Measurements from ENCODE around the gene KRTAP22-2. TPM values are rescaled to one million over a fixed set of nuclear protein-coding genes. Genes with fewer than 3 reads are reported as not detected.

Gene KRTAP22-2
- total RNA-seq, 4 donors from 2014 or later, result not detected

DNA sequence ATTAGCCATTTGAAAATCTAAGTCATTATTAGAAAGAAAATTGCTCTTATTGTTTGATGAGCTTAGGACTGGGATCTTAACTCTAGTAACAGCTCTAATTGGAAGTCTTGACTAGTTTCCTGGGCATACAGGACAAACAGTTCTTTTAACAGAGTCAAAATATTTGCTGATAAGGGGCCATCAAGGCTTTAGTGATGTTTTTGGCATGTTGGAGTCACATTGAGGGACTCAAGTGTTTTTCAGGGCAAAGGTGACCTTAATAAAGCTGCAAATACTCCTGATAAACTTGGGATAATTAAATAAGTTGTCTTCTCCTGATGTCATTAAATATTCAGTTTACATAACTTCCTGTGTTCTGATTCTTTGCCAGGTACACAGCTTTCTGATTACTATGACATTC, 22.6 kb downstream of the KRTAP22-2 start:
- H3K4me1 ChIP-seq, result no peaks in the 10 kb centered on the region
- intact Hi-C loops (cut with DNase I; ENCODE audit: low total_unique reads) (no loop called here), in situ Hi-C loops (cut with MboI; ENCODE audit: low pct_ligation_motif_present in 1 of 4, low pct_unique_long_range_greater_than_20kb in 1 of 4, low sequenced_read_pairs in 3 of 4) (no loop called here)
- no peak for TF ChIP-seq POLR2AphosphoS5 (IDR thresholded peaks at IDR 0.05)
- TF ChIP-seq, protein P1, sequence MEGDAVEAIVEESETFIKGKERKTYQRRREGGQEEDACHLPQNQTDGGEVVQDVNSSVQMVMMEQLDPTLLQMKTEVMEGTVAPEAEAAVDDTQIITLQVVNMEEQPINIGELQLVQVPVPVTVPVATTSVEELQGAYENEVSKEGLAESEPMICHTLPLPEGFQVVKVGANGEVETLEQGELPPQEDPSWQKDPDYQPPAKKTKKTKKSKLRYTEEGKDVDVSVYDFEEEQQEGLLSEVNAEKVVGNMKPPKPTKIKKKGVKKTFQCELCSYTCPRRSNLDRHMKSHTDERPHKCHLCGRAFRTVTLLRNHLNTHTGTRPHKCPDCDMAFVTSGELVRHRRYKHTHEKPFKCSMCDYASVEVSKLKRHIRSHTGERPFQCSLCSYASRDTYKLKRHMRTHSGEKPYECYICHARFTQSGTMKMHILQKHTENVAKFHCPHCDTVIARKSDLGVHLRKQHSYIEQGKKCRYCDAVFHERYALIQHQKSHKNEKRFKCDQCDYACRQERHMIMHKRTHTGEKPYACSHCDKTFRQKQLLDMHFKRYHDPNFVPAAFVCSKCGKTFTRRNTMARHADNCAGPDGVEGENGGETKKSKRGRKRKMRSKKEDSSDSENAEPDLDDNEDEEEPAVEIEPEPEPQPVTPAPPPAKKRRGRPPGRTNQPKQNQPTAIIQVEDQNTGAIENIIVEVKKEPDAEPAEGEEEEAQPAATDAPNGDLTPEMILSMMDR (IDR thresholded peaks at IDR 0.05), result no peak
- no peak for TF ChIP-seq POLR2A (IDR thresholded peaks at IDR 0.05)
- no peak for TF ChIP-seq EP300 (IDR thresholded peaks at IDR 0.05; ENCODE audit: low read depth)
- no peak overlapping the region for H3K27ac ChIP-seq
- H3K27me3 ChIP-seq, result no peaks in the 10 kb centered on the region
- H3K9me3 ChIP-seq, result no peaks in the 10 kb centered on the region
- DNase-seq, result no peak
- no peak overlapping the region for H3K4me3 ChIP-seq
- no peaks in the 10 kb centered on the region for H3K36me3 ChIP-seq

DNA sequence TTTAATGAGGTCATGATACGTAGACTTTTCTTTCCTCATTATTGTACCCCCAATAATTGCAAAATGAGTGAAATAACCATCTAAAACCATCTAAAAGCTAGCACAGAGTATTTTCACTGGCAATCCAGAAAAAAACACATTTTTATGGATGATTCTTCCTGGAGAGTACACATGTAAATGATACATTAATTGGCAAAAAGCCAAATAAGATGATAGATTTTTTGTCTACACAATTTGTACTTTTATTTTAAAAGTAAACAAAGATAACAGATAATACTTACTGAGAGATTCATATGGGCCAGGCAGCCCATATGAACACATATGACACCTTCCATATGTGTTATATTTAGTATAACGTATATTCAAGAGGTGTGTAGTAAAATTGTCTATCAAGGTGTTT, 26.6 kb downstream of the KRTAP22-2 start:
- DNase-seq, result no peak
- no peaks in the 10 kb centered on the region for H3K4me1 ChIP-seq
- WGBS, 2 donors (ENCODE audit: low coverage in 1 of 2), result 76 to 100% methylated on average over 1 to 2 of the region's 2 CpGs
- no peak overlapping the region for H3K27ac ChIP-seq
- H3K4me3 ChIP-seq, result no peak overlapping the region
- in situ Hi-C loops (cut with MboI; ENCODE audit: low pct_ligation_motif_present in 1 of 4, low pct_unique_long_range_greater_than_20kb in 1 of 4, low sequenced_read_pairs in 3 of 4) (no loop called here), intact Hi-C loops (cut with DNase I; ENCODE audit: low total_unique reads) (no loop called here)
- no peaks in the 10 kb centered on the region for H3K27me3 ChIP-seq
- H3K9me3 ChIP-seq, result no peaks in the 10 kb centered on the region
- TF ChIP-seq POLR2AphosphoS5 (IDR thresholded peaks at IDR 0.05) (no peak), POLR2A (IDR thresholded peaks at IDR 0.05) (no peak), EP300 (IDR thresholded peaks at IDR 0.05; ENCODE audit: low read depth) (no peak)
- TF ChIP-seq, protein P1 (IDR thresholded peaks at IDR 0.05), result no peak
- H3K36me3 ChIP-seq, result no peaks in the 10 kb centered on the region

DNA sequence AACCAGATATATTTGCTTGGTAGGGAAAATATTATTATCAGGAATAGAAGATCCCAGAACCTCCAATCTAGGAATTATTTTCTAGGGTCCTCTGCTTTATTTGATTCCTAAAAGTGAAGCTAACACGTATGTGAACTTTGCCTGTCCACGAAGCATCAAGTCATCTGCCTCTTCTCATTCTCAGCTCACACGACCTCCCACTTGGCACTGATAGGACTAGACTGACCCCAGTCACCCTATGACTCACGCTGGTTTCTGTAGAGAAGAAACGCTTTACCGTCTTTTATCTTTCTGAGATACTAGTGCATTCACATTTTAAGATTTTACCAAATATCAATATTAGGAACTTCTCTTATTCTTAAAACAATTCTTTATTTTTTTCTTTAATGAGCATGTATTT, 27.1 kb downstream of the KRTAP22-2 start:
- in situ Hi-C loops (cut with MboI; ENCODE audit: low pct_ligation_motif_present in 1 of 4, low pct_unique_long_range_greater_than_20kb in 1 of 4, low sequenced_read_pairs in 3 of 4), result no loop called here
- H3K27me3 ChIP-seq, result no peaks in the 10 kb centered on the region
- no peak for DNase-seq
- H3K36me3 ChIP-seq, result no peaks in the 10 kb centered on the region
- H3K4me3 ChIP-seq, result no peak overlapping the region
- WGBS, 2 donors (ENCODE audit: low coverage in 1 of 2), result 54 to 66% methylated on average over 6 of the region's 6 CpGs
- H3K27ac ChIP-seq, result no peak overlapping the region
- no peak for TF ChIP-seq EP300 (IDR thresholded peaks at IDR 0.05; ENCODE audit: low read depth)
- no peak for TF ChIP-seq POLR2A (IDR thresholded peaks at IDR 0.05)
- TF ChIP-seq, protein P1 (IDR thresholded peaks at IDR 0.05), result no peak
- TF ChIP-seq POLR2AphosphoS5 (IDR thresholded peaks at IDR 0.05), result no peak
- no peaks in the 10 kb centered on the region for H3K4me1 ChIP-seq
- intact Hi-C loops (cut with DNase I; ENCODE audit: low total_unique reads), result no loop called here
- H3K9me3 ChIP-seq, result no peaks in the 10 kb centered on the region

DNA sequence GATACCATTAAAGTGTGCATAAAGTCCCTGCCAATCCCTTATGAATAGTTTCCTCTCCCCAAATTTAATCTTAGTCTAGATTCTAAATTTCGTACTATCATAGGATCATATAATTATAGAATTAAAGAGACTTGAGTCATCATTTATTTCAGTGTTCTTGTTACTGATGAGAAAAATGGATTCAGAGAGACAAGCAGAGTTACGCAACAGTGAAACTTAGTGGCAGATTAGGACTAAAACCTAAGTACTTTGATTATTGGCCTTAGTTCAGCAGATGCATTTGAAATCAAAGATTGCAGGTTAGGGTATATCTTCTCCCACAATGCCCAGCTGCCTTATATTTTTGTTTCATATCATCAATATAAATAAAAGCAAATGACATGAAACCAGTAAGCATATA, 28.2 kb downstream of the KRTAP22-2 start:
- TF ChIP-seq POLR2AphosphoS5 (IDR thresholded peaks at IDR 0.05), result no peak
- TF ChIP-seq EP300 (IDR thresholded peaks at IDR 0.05; ENCODE audit: low read depth), result no peak
- no peak for TF ChIP-seq POLR2A (IDR thresholded peaks at IDR 0.05)
- TF ChIP-seq, protein P1 (IDR thresholded peaks at IDR 0.05), result no peak
- DNase-seq, result no peak
- Histone ChIP-seq H3K36me3 (no peaks in the 10 kb centered on the region), H3K4me1 (no peaks in the 10 kb centered on the region), H3K27ac (no peak overlapping the region), H3K4me3 (no peak overlapping the region), H3K9me3 (no peaks in the 10 kb centered on the region), H3K27me3 (no peaks in the 10 kb centered on the region)
- WGBS, 2 donors (ENCODE audit: low coverage in 1 of 2), result 80 to 95% methylated on average over 2 of the region's 2 CpGs
- in situ Hi-C loops (cut with MboI; ENCODE audit: low pct_ligation_motif_present in 1 of 4, low pct_unique_long_range_greater_than_20kb in 1 of 4, low sequenced_read_pairs in 3 of 4) (no loop called here), intact Hi-C loops (cut with DNase I; ENCODE audit: low total_unique reads) (no loop called here)
